NCI-H146 treated with DMSO at 0.1 percent for 48 hours (cell line): ENCODE results near the gene RIC3.
A peak's percentile ranks its signal among the peaks of the same experiment; 100 is the strongest.

Experiments used
- DNase-seq: peaks from one replicate; lab custom pipeline; 2025; ENCODE audit not compliant: unreplicated experiment; lab: John Stamatoyannopoulos, UW

RIC3 gene

GRCh38 chr11:8105666-8106065 is 63.2 kb downstream of the RIC3 start:
- no peak for DNase-seq

- DNase-seq: no peak
Measured at GRCh38 chr11:8105133-8105532, 63.7 kb downstream of the RIC3 start.

GRCh38 chr11:8103909-8104308 is 64.9 kb downstream of the RIC3 start:
- DNase-seq: no peak

- DNase-seq: no peak
Measured at GRCh38 chr11:8102965-8103364, 65.9 kb downstream of the RIC3 start.

GRCh38 chr11:8102296-8102915 is 66.4 kb downstream of the RIC3 start:
- no peak for DNase-seq

GRCh38 chr11:8101421-8101820 is 67.4 kb downstream of the RIC3 start:
- no peak for DNase-seq

GRCh38 chr11:8100605-8101004 is 68.2 kb downstream of the RIC3 start:
- no peak for DNase-seq

- DNase-seq: no peak
Measured at GRCh38 chr11:8100158-8100557, 68.7 kb downstream of the RIC3 start.

GRCh38 chr11:8099291-8099899 is 69.4 kb downstream of the RIC3 start:
- DNase-seq: peak; percentile 28

GRCh38 chr11:8098879-8099278 is 69.9 kb downstream of the RIC3 start:
- no peak for DNase-seq

GRCh38 chr11:8098361-8098760 is 70.5 kb downstream of the RIC3 start:
- no peak for DNase-seq

GRCh38 chr11:8097926-8098325 is 70.9 kb downstream of the RIC3 start:
- DNase-seq: no peak

- no peak for DNase-seq
Measured at GRCh38 chr11:8097468-8097867, 71.4 kb downstream of the RIC3 start.

- DNase-seq: no peak
Measured at GRCh38 chr11:8097062-8097461, 71.8 kb downstream of the RIC3 start.

GRCh38 chr11:8096575-8096974 is 72.2 kb downstream of the RIC3 start:
- no peak for DNase-seq

GRCh38 chr11:8095806-8096522 is 72.9 kb downstream of the RIC3 start:
- no peak for DNase-seq

- DNase-seq: no peak
Measured at GRCh38 chr11:8095371-8095770, 73.5 kb downstream of the RIC3 start.

GRCh38 chr11:8094656-8095055 is 74.2 kb downstream of the RIC3 start:
- DNase-seq: no peak

- DNase-seq: no peak
Measured at GRCh38 chr11:8093931-8094575, 74.8 kb downstream of the RIC3 start.

- DNase-seq: peak; percentile 11
Measured at GRCh38 chr11:8092587-8093424, 76.0 kb downstream of the RIC3 start.

- no peak for DNase-seq
Measured at GRCh38 chr11:8091721-8092120, 77.1 kb downstream of the RIC3 start.
